Measurements from ENCODE around the gene LRIT3.

The LRIT3 gene

GRCh38 chr4:109847896-109848442, at the start of gene LRIT3:
Gene LRIT3 (plus strand): TSS chr4:109848107. CDS start chr4:109848202, 95 bp downstream.
- DNase-seq (ENCODE audit: low read depth in 4 of 4, low spot score in 1 of 4): no peak

GRCh38 chr4:109798866-109799265, 49.0 kb upstream of the LRIT3 start:
- no peak for DNase-seq (ENCODE audit: low read depth in 4 of 4, low spot score in 1 of 4)

- DNase-seq (ENCODE audit: low read depth in 4 of 4, low spot score in 1 of 4): no peak
Observed at GRCh38 chr4:109801099-109801789, 46.7 kb upstream of the LRIT3 start.

- DNase-seq (ENCODE audit: low read depth in 4 of 4, low spot score in 1 of 4): no peak
Observed at GRCh38 chr4:109801895-109802319, 46.0 kb upstream of the LRIT3 start, which contains the start of gene CFI. Gene CFI (minus strand): TSS chr4:109801999. CDS start chr4:109801971, 28 bp downstream.

GRCh38 chr4:109803924-109804571, 43.9 kb upstream of the LRIT3 start:
- DNase-seq (ENCODE audit: low read depth in 4 of 4, low spot score in 1 of 4): no peak

- no peak for DNase-seq (ENCODE audit: low read depth in 4 of 4, low spot score in 1 of 4)
Observed at GRCh38 chr4:109809655-109810054, 38.3 kb upstream of the LRIT3 start.

GRCh38 chr4:109810552-109811387, 37.1 kb upstream of the LRIT3 start:
- DNase-seq (ENCODE audit: low read depth in 4 of 4, low spot score in 1 of 4): no peak

GRCh38 chr4:109811707-109812106, 36.2 kb upstream of the LRIT3 start:
- DNase-seq (ENCODE audit: low read depth in 4 of 4, low spot score in 1 of 4): no peak

- DNase-seq (ENCODE audit: low read depth in 4 of 4, low spot score in 1 of 4): peak; percentile 64 to 85 (median 76)
Observed at GRCh38 chr4:109815151-109816081, 32.5 kb upstream of the LRIT3 start, which contains the start of gene GAR1. Gene GAR1 (plus strand): TSS chr4:109815762. CDS start chr4:109816165, 403 bp downstream.

- peak in 3 of 4 experiments; percentile 1 to 21 (median 20) for DNase-seq (ENCODE audit: low read depth in 4 of 4, low spot score in 1 of 4)
Observed at GRCh38 chr4:109816082-109816442, 31.8 kb upstream of the LRIT3 start.

GRCh38 chr4:109816894-109817293, 31.0 kb upstream of the LRIT3 start:
- DNase-seq (ENCODE audit: low read depth in 4 of 4, low spot score in 1 of 4): no peak

- DNase-seq (ENCODE audit: low read depth in 4 of 4, low spot score in 1 of 4): no peak
Observed at GRCh38 chr4:109818268-109818667, 29.6 kb upstream of the LRIT3 start.

- no peak for DNase-seq (ENCODE audit: low read depth in 4 of 4, low spot score in 1 of 4)
Observed at GRCh38 chr4:109820563-109820962, 27.3 kb upstream of the LRIT3 start.

GRCh38 chr4:109821185-109821584, 26.7 kb upstream of the LRIT3 start:
- no peak for DNase-seq (ENCODE audit: low read depth in 4 of 4, low spot score in 1 of 4)

- DNase-seq (ENCODE audit: low read depth in 4 of 4, low spot score in 1 of 4): no peak
Observed at GRCh38 chr4:109826719-109827118, 21.2 kb upstream of the LRIT3 start.

GRCh38 chr4:109827672-109828071, 20.2 kb upstream of the LRIT3 start, which contains the start of gene RRH:
Gene RRH (plus strand): TSS chr4:109827972. CDS start chr4:109828028, 56 bp downstream.
- DNase-seq (ENCODE audit: low read depth in 4 of 4, low spot score in 1 of 4): no peak

GRCh38 chr4:109833756-109834155, 14.2 kb upstream of the LRIT3 start:
- DNase-seq (ENCODE audit: low read depth in 4 of 4, low spot score in 1 of 4): no peak

GRCh38 chr4:109836985-109837384, 10.9 kb upstream of the LRIT3 start:
- no peak for DNase-seq (ENCODE audit: low read depth in 4 of 4, low spot score in 1 of 4)

- no peak for DNase-seq (ENCODE audit: low read depth in 4 of 4, low spot score in 1 of 4)
Observed at GRCh38 chr4:109846395-109847098, 1.4 kb upstream of the LRIT3 start.

GRCh38 chr4:109848501-109848900, 594 bp downstream of the LRIT3 start:
- no peak for DNase-seq (ENCODE audit: low read depth in 4 of 4, low spot score in 1 of 4)

Measured in stimulated activated CD4-positive, alpha-beta T cell treated with anti-CD3 and anti-CD28 coated beads, Interleukin-1b, Interleukin-23, amount 100 ng/mL, for 24 hours (primary cell).